ENCODE data around the gene AKR1C4.

AKR1C4 gene

DNA sequence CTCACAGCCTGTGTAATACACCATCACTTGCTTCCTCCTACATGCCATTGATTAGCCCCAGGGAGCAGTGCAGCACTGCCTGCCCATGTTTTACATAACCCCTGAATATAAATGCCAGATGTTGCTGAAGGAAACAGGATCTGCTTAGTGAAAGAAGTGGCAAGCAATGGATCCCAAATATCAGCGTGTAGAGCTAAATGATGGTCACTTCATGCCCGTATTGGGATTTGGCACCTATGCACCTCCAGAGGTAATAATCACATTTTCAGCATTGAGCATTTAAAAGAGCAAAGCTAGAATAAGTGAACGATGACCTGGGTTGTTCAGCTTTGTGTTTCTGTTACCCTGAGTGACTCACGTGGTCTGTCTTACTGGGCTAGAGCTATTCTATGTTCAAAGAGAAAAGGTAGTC, at the start of gene AKR1C4:
AKR1C4 (plus strand) TSS at position 136 of the 412 bp plus-strand sequence; CDS start at position 167, 31 bp downstream.
- DNase-seq (ENCODE audit: low read depth): no peak
- no peak for TF ChIP-seq CTCF (conservative IDR thresholded peaks at IDR 0.05; ENCODE audit: control insufficient read depth, insufficient read depth, low read depth, low read length)
- no peak within 1 kb of the TSS for H3K4me3 ChIP-seq (ENCODE audit: control insufficient read depth, low read depth, low read length)

DNA sequence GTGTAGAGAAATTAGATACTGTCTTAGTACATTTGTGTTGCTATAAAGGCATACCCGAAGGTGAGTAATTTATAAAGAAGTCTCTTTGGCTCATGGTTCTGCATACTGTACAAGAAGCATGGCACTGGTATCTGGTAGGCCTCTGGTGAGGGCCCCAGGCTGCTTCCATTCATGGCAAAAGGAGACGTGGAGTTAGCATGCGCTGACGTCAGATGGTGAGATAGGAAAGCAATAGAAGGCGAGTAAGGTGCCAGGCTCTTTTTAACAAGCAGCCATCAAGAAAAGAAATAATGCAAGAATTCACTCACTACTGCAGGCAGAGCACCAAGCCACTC, 49.8 kb upstream of the AKR1C4 start:
- TF ChIP-seq CTCF (conservative IDR thresholded peaks at IDR 0.05; ENCODE audit: control insufficient read depth, insufficient read depth, low read depth, low read length): no peak
- H3K4me3 ChIP-seq (ENCODE audit: control insufficient read depth, low read depth, low read length): no peak overlapping the region
- no peak for DNase-seq (ENCODE audit: low read depth)

GRCh38 chr10:5147255-5147980, 49.2 kb upstream of the AKR1C4 start:
- TF ChIP-seq CTCF (conservative IDR thresholded peaks at IDR 0.05; ENCODE audit: control insufficient read depth, insufficient read depth, low read depth, low read length): no peak
- DNase-seq (ENCODE audit: low read depth): no peak
- no peak overlapping the region for H3K4me3 ChIP-seq (ENCODE audit: control insufficient read depth, low read depth, low read length)

DNA sequence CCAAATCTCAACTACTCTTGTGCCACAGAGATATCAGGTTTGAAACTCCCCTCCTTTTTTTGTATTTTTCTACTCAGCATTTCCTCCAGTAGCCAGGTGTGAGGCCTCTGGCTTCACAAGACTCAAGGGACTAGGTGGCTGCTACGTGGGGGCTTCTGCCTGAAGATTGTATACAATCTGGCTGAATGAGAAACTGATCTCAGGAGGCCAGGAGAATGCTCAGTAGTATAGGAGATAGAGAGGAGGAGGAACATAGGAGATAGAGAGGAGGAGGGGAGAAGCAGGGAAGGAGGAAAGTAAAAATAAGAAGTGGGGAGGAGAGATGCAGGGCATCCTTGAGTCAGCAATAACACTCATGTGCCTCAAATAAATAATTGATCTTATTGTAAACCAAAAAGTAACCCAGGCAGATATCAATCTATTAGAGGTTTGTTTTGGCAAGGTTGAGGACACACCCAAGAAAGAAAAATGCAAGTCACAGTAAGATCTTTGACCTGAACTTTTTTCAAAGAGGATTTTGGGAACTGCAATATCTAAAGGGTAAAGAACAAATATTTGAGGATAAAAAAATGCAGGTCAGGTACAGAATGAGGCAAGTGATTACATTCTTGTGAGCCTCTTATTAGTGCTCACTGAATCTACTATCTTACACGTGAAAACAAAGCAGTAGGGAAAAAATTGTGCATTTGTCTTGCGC, 48.5 kb upstream of the AKR1C4 start:
- H3K4me3 ChIP-seq (ENCODE audit: control insufficient read depth, low read depth, low read length): no peak overlapping the region
- TF ChIP-seq CTCF (conservative IDR thresholded peaks at IDR 0.05; ENCODE audit: control insufficient read depth, insufficient read depth, low read depth, low read length): no peak
- DNase-seq (ENCODE audit: low read depth): no peak

DNA sequence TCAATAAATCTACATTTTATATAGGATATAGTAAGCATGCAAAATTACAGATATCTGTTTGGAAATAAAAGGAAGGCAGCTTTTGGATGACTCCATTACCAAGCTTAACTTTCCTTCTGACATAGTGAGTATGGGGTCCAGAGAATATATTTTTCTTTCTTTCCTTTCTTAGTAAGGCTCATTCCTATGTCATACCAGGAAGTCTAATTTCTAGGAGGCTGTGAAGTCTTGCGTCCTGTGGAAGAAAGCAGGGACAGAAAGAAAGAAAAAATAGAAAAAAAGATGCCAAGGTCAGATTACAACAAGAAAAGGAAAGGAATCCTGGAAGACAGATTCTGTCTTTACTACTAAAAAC, 48.0 kb upstream of the AKR1C4 start:
- no peak overlapping the region for H3K4me3 ChIP-seq (ENCODE audit: control insufficient read depth, low read depth, low read length)
- no peak for TF ChIP-seq CTCF (conservative IDR thresholded peaks at IDR 0.05; ENCODE audit: control insufficient read depth, insufficient read depth, low read depth, low read length)
- no peak for DNase-seq (ENCODE audit: low read depth)

- DNase-seq (ENCODE audit: low read depth): no peak
Measured at GRCh38 chr10:5151076-5151475, 45.6 kb upstream of the AKR1C4 start.

More at GRCh38 chr10:5151076-5151475, 45.6 kb upstream of the AKR1C4 start:
- TF ChIP-seq CTCF (conservative IDR thresholded peaks at IDR 0.05; ENCODE audit: control insufficient read depth, insufficient read depth, low read depth, low read length): no peak
- no peak overlapping the region for H3K4me3 ChIP-seq (ENCODE audit: control insufficient read depth, low read depth, low read length)

Measured in fibroblast of mammary gland (primary cell).